Osteoblast (primary cell): ENCODE data around the gene LIAS. TPM values are rescaled to one million over a fixed set of nuclear protein-coding genes. Genes with fewer than 3 reads are reported as not detected.
"Not testable (repeated sequence)": the region's sequence is repeated elsewhere in the genome, so short reads cannot be mapped to it uniquely, and the experiment has no call there.

Experiments
- DNase-seq: peaks from one replicate; pipeline ENCODE4 v3.0.0; 2011; ENCODE audit warnings: low spot score, mixed read lengths; ENCODE audit not compliant: insufficient read length; ENCODE audit errors: missing footprints
- H2AFZ ChIP-seq: 2 replicates; pipeline ENCODE4 v1.6.0; 2011; ENCODE audit warnings: mild to moderate bottlenecking, low read length
- H3K27ac ChIP-seq: 2 replicates; pipeline ENCODE4 v1.5.1; 2011; ENCODE audit warnings: mild to moderate bottlenecking, low read depth, low read length, moderate library complexity
- H3K27me3 ChIP-seq: 2 replicates; pipeline ENCODE4 v1.6.0; 2012; ENCODE audit warnings: mild to moderate bottlenecking, control low read depth, inconsistent platforms, low read length, moderate library complexity; ENCODE audit not compliant: insufficient read depth
- H3K36me3 ChIP-seq: 2 replicates; pipeline ENCODE4 v1.5.1; 2011; ENCODE audit warnings: mild to moderate bottlenecking, low read length, control low read depth, moderate library complexity; ENCODE audit not compliant: insufficient read depth
- H3K4me1 ChIP-seq: 2 replicates; pipeline ENCODE4 v1.5.1; 2011; ENCODE audit warnings: mild to moderate bottlenecking, low read length, control low read depth, moderate library complexity; ENCODE audit not compliant: insufficient read depth
- H3K4me2 ChIP-seq: 2 replicates; pipeline ENCODE4 v1.6.0; 2011; ENCODE audit warnings: mild to moderate bottlenecking, low read length; ENCODE audit not compliant: insufficient read depth
- H3K4me3 ChIP-seq: fragments of 200-600 bp; sonication (generic); 3 replicates; pipeline ENCODE4 v1.5.1; 2012; ENCODE audit warnings: mild to moderate bottlenecking, low read length, inconsistent platforms; ENCODE audit not compliant: insufficient read depth
- H3K79me2 ChIP-seq: 2 replicates; pipeline ENCODE4 v1.6.0; 2012; ENCODE audit warnings: mild to moderate bottlenecking, low read length, control low read depth, inconsistent platforms; ENCODE audit not compliant: insufficient read depth
- H3K9me3 ChIP-seq: 2 replicates; pipeline ENCODE4 v1.5.1; 2011; ENCODE audit warnings: low read depth, low read length, control low read depth
- H4K20me1 ChIP-seq: 2 replicates; pipeline ENCODE4 v1.6.0; 2012; ENCODE audit warnings: mild to moderate bottlenecking, low read length, control low read depth; ENCODE audit not compliant: insufficient read depth
- total RNA-seq: library from RNA; depleted of rRNA; stranded (reverse); fragments of >200 nt; gene quantifications from 2 replicates; pipeline ENCODE4 v1.2.3, GENCODE V29; 2012
- TF ChIP-seq, protein P1 (sequence below): IDR thresholded peaks from 2 replicates; pipeline ENCODE4 v1.5.1; 2011; ENCODE audit warnings: mild to moderate bottlenecking, low read depth, low read length, moderate library complexity; ENCODE audit errors: extremely low read depth

The LIAS gene
- 8.7 and 11.2 TPM in 2 replicates for total RNA-seq

DNA sequence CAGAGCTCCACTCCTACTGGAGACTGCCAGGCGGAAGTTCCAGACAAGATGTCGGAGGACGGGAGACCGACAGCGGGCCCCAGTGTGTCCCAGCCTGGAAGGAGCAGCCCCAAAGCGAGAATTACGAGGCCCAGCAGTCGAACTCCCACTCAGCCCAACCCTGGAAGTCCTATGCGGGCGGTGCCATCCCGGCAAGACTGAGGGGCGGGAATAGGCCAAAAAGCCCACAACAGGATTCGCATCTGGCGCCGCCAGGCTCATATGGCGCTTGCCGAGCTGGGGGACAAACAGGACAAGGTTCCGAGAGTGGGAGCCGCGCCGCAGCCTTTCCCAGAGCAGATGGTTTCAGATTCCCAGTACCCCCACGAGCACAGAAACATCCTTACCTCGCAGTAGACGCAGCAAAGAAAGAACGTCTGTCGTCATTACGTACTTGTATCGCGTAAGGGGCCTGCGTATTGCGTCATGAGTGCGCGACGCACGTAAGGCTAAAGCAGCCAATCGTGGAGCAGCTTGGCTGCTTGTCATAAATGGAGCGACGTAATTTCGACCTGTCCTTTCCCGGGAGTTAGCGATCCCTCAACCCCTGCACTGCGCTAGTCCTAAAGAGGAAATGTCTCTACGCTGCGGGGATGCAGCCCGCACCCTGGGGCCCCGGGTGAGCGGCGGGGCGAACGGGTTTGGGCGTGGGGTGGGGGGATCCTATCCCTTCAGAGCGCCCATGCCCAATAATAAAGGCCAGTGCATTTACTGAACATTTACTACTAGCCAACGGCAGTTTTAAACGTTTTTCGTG is at the start of gene LIAS, which contains the start of gene RPL9:
TSS of gene LIAS (plus strand) at position 552 of the 796 bp plus-strand sequence. CDS start at position 614, 62 bp downstream.
TSS of gene RPL9 (minus strand) at position 418 of the 796 bp plus-strand sequence. CDS start 483 bp downstream, outside the sequence.
- Histone ChIP-seq H3K36me3 (peaks cover 52% of the 10 kb centered on the region), H3K9me3 (no peaks in the 10 kb centered on the region), H3K79me2 (peaks cover 37% of the 10 kb centered on the region), H3K4me2 (peak within 1 kb of the TSS; percentile 96), H3K27ac (peak within 1 kb of the TSS; percentile 97), H2AFZ (peak within 1 kb of the TSS; percentile 93), H4K20me1 (peaks cover 44% of the 10 kb centered on the region), H3K27me3 (no peaks in the 10 kb centered on the region), H3K4me1 (peaks cover 25% of the 10 kb centered on the region), H3K4me3 (peak within 1 kb of the TSS; percentile 97)
- TF ChIP-seq, protein P1, sequence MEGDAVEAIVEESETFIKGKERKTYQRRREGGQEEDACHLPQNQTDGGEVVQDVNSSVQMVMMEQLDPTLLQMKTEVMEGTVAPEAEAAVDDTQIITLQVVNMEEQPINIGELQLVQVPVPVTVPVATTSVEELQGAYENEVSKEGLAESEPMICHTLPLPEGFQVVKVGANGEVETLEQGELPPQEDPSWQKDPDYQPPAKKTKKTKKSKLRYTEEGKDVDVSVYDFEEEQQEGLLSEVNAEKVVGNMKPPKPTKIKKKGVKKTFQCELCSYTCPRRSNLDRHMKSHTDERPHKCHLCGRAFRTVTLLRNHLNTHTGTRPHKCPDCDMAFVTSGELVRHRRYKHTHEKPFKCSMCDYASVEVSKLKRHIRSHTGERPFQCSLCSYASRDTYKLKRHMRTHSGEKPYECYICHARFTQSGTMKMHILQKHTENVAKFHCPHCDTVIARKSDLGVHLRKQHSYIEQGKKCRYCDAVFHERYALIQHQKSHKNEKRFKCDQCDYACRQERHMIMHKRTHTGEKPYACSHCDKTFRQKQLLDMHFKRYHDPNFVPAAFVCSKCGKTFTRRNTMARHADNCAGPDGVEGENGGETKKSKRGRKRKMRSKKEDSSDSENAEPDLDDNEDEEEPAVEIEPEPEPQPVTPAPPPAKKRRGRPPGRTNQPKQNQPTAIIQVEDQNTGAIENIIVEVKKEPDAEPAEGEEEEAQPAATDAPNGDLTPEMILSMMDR: no peak
- DNase-seq: peak; percentile 96

DNA sequence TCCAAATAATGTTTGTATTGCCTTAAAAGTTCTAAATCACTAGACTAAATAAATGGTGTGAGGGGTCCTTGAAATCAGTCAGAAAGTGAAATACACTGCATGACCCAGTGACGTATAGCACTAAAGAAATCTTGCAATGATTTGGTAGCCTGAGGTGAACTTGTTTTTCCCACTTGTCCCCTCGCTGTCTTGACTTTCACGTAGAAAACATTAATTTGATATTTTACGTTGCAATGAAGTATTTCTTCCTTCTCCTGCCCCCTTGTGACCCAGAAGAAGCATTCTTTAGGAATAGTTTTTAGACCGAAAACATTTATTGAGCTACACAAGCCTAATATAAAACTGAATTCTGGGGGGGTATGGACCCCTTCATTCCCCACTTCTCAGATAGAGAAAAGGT is 48.4 kb upstream of the LIAS start:
- no peaks in the 10 kb centered on the region for H3K79me2 ChIP-seq
- no peaks in the 10 kb centered on the region for H3K9me3 ChIP-seq
- H2AFZ ChIP-seq: peak overlapping the region; percentile 83
- H4K20me1 ChIP-seq: no peaks in the 10 kb centered on the region
- no peak overlapping the region for H3K27ac ChIP-seq
- TF ChIP-seq, protein P1: peak; percentile 43
- no peaks in the 10 kb centered on the region for H3K27me3 ChIP-seq
- DNase-seq: peak; percentile 72
- H3K36me3 ChIP-seq: no peaks in the 10 kb centered on the region
- H3K4me3 ChIP-seq: no peak overlapping the region
- peak overlapping the region; percentile 58 for H3K4me2 ChIP-seq
- H3K4me1 ChIP-seq: peaks cover 3% of the 10 kb centered on the region

DNA sequence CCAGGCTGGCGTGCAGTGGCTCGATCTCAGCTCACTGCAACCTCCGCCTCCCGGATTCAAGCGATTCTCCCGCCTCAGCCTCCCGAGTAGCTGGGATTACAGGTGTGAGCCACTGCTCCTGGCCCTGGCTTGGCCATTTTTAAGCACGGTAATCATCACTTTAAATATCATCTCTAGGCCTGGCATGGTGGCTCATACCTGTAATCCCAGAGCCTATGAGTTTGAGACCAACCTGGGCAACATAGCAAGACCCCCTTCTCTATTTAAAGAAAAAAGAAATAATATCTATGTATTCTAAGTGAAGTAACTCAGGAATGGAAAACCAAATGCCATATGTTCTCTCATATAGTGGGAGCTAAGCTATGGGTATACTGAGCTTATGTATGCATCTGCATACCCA is 47.3 kb upstream of the LIAS start:
- not testable (repeated sequence) for H3K9me3 ChIP-seq, H3K4me3 ChIP-seq, H3K4me2 ChIP-seq, H3K36me3 ChIP-seq, H4K20me1 ChIP-seq, H3K27me3 ChIP-seq, H2AFZ ChIP-seq, H3K79me2 ChIP-seq, DNase-seq, H3K4me1 ChIP-seq, H3K27ac ChIP-seq

DNA sequence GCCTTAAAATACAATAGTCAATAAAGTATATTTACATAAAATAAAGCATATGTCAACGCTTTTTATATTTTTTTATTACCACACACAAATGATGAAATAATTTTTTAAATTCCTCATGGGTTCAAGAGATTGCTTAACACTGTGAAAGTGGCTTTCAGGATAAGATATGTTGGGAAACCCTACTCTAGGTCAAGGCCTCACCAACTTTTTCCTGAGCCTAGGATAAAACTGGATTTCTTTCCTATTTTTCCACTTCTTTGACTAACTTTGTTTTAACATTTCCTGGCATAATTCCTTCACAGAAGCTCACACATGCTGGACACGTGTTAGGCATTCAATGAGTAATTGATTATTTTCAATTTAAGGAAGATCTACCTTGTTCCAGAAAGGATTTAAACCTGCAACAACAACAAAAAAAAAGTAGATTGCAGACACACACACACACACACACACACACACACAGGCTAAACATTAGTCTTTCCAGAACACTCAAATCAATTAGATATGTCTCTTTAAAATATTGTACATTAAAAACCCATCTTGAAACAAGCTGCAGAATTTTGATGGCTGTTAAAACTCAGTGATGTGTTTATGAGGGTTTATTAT is 43.1 kb upstream of the LIAS start:
- H3K9me3 ChIP-seq: no peaks in the 10 kb centered on the region
- H3K36me3 ChIP-seq: no peaks in the 10 kb centered on the region
- H3K4me3 ChIP-seq: no peak overlapping the region
- no peaks in the 10 kb centered on the region for H3K27me3 ChIP-seq
- H3K27ac ChIP-seq: no peak overlapping the region
- no peak for DNase-seq
- H2AFZ ChIP-seq: peak overlapping the region; percentile 7
- TF ChIP-seq, protein P1: no peak
- no peaks in the 10 kb centered on the region for H3K4me1 ChIP-seq
- H4K20me1 ChIP-seq: no peaks in the 10 kb centered on the region
- H3K79me2 ChIP-seq: no peaks in the 10 kb centered on the region
- H3K4me2 ChIP-seq: no peak overlapping the region
